ENCODE measurements around the gene MRC1. TPM values are rescaled to one million over a fixed set of nuclear protein-coding genes. Genes with fewer than 3 reads are reported as not detected.

The MRC1 gene
- total RNA-seq, 2 donors from 2014 or later, result 10.8 to 26.0 TPM

DNA sequence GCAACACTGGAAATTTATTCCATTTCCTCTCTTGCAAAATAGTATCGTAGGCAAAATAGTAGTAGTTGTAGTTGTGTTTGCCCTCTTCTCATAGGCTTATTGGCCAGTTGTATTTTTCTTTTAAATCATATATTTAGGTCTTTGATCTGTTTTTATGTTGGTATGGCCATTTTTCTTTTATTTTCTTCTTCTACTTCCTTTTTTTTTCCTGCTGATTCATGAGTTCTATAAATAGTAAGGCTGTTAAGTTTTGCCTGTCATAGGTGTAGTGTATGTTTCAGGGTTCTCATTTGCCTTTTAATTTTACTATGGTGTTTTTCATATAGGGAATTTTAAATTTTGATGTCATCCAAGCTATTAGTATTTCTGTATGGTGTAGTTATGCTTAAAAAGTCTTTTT is 25.4 kb upstream of the MRC1 start:
- Histone ChIP-seq H3K36me3 (no peaks in the 10 kb centered on the region), H3K27ac (peak overlapping the region in 1 of 2 donors; percentile 22), H3K4me1 (peaks cover 0 to 21% of the 10 kb centered on the region in 2 donors), H3K27me3 (no peaks in the 10 kb centered on the region), H3K9me3 (no peaks in the 10 kb centered on the region), H3K4me3 (no peak overlapping the region)
- TF ChIP-seq, protein P1, sequence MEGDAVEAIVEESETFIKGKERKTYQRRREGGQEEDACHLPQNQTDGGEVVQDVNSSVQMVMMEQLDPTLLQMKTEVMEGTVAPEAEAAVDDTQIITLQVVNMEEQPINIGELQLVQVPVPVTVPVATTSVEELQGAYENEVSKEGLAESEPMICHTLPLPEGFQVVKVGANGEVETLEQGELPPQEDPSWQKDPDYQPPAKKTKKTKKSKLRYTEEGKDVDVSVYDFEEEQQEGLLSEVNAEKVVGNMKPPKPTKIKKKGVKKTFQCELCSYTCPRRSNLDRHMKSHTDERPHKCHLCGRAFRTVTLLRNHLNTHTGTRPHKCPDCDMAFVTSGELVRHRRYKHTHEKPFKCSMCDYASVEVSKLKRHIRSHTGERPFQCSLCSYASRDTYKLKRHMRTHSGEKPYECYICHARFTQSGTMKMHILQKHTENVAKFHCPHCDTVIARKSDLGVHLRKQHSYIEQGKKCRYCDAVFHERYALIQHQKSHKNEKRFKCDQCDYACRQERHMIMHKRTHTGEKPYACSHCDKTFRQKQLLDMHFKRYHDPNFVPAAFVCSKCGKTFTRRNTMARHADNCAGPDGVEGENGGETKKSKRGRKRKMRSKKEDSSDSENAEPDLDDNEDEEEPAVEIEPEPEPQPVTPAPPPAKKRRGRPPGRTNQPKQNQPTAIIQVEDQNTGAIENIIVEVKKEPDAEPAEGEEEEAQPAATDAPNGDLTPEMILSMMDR (IDR thresholded peaks at IDR 0.05), result no peak
- DNase-seq (ENCODE audit: low spot score), result no peak

DNA sequence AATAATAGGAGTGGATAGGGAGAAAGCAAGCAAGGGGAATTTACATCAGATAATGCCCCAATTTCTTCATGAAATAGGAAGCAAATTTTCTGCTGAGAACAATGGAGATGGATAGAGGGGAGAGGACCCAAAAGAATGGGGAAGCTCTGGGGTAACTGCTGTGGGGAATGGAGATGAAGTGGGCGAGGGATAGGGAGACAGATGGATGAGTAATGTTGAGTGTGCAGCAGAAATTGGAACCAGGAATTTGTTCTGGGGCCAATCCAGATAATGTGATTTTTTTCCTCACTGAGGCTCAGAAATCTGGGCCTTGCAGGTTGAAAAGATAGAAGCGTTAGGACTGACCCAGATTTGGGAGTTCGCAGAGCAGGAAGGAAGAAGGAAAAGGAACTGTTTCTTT is 24.5 kb upstream of the MRC1 start:
- peaks cover 0 to 21% of the 10 kb centered on the region in 2 donors for H3K4me1 ChIP-seq
- H3K4me3 ChIP-seq, result no peak overlapping the region
- DNase-seq (ENCODE audit: low spot score), result no peak
- TF ChIP-seq, protein P1 (IDR thresholded peaks at IDR 0.05), result no peak
- H3K27ac ChIP-seq, result peak overlapping the region; percentile 31
- no peaks in the 10 kb centered on the region for H3K9me3 ChIP-seq
- H3K27me3 ChIP-seq, result no peaks in the 10 kb centered on the region
- no peaks in the 10 kb centered on the region for H3K36me3 ChIP-seq

DNA sequence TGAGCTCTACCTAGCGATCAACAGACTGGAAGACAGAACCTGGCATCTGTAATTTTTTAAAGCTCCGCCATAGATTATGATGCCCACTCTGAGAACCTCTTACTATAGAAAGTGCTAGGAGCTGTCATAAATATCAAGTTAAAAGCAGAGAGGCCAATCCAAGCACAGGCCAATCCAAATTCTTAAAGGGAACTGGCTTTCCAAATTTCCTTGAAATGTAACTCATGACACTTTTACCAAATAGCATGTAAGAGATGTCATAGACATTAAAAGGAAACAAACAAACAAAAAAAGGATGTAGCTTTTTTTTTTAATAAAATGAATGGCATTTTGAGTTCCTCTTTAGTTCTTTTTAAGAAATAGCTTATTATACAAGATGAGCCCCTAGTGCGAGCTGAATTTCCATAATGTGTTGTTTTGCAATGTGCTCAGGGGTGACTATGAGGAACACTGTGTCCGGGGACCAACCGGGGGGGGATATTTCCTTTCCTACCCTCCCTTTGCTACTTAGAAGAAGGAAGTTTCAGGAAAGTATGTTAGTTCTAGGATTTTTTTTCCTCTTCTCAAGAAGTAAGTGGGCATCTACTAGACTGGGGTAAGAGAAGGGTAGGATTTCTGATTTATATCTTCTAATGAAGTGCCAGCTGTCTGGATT is 23.7 kb upstream of the MRC1 start:
- H3K9me3 ChIP-seq, result no peaks in the 10 kb centered on the region
- no peak overlapping the region for H3K4me3 ChIP-seq
- no peak for DNase-seq (ENCODE audit: low spot score)
- H3K27ac ChIP-seq, result peak overlapping the region in 1 of 2 donors; percentile 15
- H3K36me3 ChIP-seq, result no peaks in the 10 kb centered on the region
- H3K27me3 ChIP-seq, result no peaks in the 10 kb centered on the region
- TF ChIP-seq, protein P1 (IDR thresholded peaks at IDR 0.05), result no peak
- peaks cover 0 to 21% of the 10 kb centered on the region in 2 donors for H3K4me1 ChIP-seq

DNA sequence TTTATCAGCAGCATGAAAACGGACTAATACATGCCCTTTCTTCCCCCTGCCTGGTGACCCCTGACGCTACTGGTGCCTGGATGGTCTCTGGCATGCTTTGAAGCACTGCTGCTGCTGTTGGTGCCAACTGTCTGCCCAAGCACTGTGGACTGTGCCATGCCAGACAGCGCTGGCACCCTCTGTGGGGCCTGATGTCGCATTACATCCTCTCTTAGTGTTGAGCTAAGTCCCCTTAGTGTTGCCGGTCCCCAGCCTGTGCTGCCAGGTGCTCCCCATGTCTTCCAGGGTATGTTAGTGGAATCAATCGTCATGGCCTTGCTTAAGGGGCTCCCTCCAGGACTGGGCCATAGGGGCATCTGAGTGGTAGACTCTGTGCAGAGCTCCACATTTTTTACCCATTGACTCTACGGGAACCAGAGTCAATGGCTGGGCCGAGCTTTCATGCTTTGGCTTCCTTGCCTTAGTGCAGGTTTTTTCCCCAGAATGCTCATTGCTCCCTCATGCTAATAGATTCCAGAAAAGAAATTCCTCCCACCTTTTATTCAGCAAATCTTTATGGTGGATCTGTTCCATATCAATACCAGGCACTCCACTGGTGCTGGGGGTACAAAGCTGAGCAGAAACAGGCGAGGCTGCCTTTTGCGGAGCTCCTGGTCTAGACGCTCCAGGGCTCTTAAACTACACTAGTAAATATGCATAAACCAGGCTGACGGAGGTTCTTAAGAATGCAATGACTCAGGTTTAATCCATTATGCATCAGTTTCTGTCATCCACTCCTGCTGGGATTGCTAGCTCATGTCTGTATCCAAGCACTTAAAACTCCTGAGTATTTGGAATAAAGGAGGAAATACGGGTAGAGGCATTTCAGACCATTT is 21.8 kb upstream of the MRC1 start:
- no peak for DNase-seq (ENCODE audit: low spot score)
- H3K36me3 ChIP-seq, result no peaks in the 10 kb centered on the region
- no peak overlapping the region for H3K4me3 ChIP-seq
- no peaks in the 10 kb centered on the region for H3K27me3 ChIP-seq
- no peak overlapping the region for H3K27ac ChIP-seq
- TF ChIP-seq, protein P1 (IDR thresholded peaks at IDR 0.05), result no peak
- no peaks in the 10 kb centered on the region for H3K9me3 ChIP-seq
- peaks cover 0 to 21% of the 10 kb centered on the region in 2 donors for H3K4me1 ChIP-seq

DNA sequence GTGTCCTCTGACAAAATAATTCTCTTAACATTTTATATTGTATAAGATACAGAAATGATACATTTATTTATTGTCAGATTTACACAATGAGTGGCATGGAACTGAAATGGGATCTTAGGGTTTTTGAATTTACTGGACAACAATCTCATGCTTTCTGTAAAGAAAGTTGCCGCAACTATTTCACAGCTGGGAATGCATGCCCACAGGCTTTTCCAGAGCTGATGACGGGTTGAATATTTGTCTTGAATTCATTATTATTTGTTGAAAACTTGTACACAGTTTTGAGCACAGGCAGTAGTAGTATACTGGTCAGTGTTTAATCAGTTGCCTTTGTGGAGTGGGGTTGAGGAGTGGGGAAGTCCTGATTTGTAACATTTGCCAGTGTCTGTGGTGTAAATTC is 20.5 kb upstream of the MRC1 start:
- H3K27ac ChIP-seq, result no peak overlapping the region
- TF ChIP-seq, protein P1 (IDR thresholded peaks at IDR 0.05), result no peak
- no peaks in the 10 kb centered on the region for H3K9me3 ChIP-seq
- DNase-seq (ENCODE audit: low spot score), result no peak
- H3K4me1 ChIP-seq, result peaks cover 0 to 12% of the 10 kb centered on the region in 2 donors
- H3K27me3 ChIP-seq, result no peaks in the 10 kb centered on the region
- no peak overlapping the region for H3K4me3 ChIP-seq
- no peaks in the 10 kb centered on the region for H3K36me3 ChIP-seq

Data from right atrium auricular region (tissue), 2 donors.